ENCODE data around the gene GRID2. TPM values are rescaled to one million over a fixed set of nuclear protein-coding genes. Genes with fewer than 3 reads are reported as not detected.

The GRID2 gene
- total and polyA plus RNA-seq, 9 of the 15 experiments (the other 6 are each of a cell fraction or from before 2014, with no cell fraction given), result 0.04 TPM; not detected in 7

DNA sequence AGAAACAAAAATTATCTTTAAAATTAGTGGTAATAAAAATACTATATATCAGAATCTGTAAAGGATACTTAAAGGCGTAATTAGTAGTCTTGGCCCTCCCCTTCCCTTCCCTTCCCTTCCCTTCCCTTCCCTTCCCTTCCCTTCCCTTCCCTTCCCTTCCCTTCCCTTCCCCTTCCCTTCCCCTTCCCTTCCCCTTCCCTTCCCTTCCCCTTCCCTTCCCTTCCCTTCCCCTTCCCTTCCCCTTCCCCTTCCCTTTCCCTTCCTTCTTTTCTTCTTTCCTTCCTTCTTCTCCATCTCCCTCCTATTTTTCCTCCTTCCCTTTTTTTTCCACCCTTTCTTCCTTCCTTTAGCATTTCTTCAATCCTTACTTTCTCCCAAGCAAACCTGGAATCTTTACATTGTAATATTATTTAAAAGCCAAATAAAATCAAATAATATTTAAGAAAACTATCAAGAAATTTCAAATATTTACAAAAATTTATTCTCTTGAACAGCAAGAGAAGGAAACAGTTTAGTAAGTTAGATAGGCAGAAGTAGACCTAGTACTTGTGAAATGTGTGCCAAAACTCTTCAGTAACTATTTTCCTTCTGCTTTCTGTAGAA is 1145.0 kb downstream of the GRID2 start:
- Histone ChIP-seq H2AFZ (ENCODE audit: low read depth, low read length) (no peak overlapping the region), H3K9ac (ENCODE audit: insufficient read depth in 1 of 2, low read depth in 2 of 2, low read length in 2 of 2) (no peak overlapping the region), H3K9me3 (replicated peaks; ENCODE audit: control insufficient read depth, insufficient read depth, low read depth, low read length) (no peaks in the 10 kb centered on the region; the same call in 1 of the 2 replicates), H4K20me1 (replicated peaks; ENCODE audit: control insufficient read depth, insufficient read depth, low read length) (no peaks in the 10 kb centered on the region), H3K4me3 (no peak overlapping the region), H3K27ac (ENCODE audit: extremely low read depth, low read depth, low read length) (no peak overlapping the region), H3K4me1 (replicated peaks in 1 of 2; ENCODE audit: control insufficient read depth in 2 of 2, insufficient read depth in 2 of 2, low read length in 2 of 2) (no peaks in the 10 kb centered on the region), H3K4me2 (ENCODE audit: insufficient read depth, low read length) (no peak overlapping the region), H3K36me3 (ENCODE audit: control insufficient read depth, insufficient read depth, low read length) (no peaks in the 10 kb centered on the region), H3K79me2 (ENCODE audit: control insufficient read depth, insufficient read depth, low read length) (no peaks in the 10 kb centered on the region), H3K9me1 (ENCODE audit: control insufficient read depth, insufficient read depth, low read length) (no peaks in the 10 kb centered on the region), H3K27me3 (ENCODE audit: control insufficient read depth in 2 of 2, insufficient read depth in 2 of 2, low read length in 2 of 2) (no peaks in the 10 kb centered on the region)
- no CpG with 5 or more reads among the region's 1 CpG for WGBS (ENCODE audit: insufficient coverage, low coverage, missing lambda C conversion rate)
- ATAC-seq (no peak), FAIRE-seq (no peak), DNase-seq (ENCODE audit: extremely low read depth in 1 of 4, low spot score in 3 of 4) (no peak)
- CTCF ChIA-PET (ENCODE audit: low intra/inter-chr PET ratio), result no interaction called here
- POLR2A ChIA-PET, result no interaction called here
- intact Hi-C loops (cut with micrococcal nuclease) (no loop called here), in situ Hi-C loops (cut with MboI) (no loop called here)
- peak; percentile 99 for TF ChIP-seq HNRNPK (IDR thresholded peaks at IDR 0.05; ENCODE audit: low read depth, low read length, poor library complexity, severe bottlenecking)
- TF ChIP-seq ZNF551 (CRISPR knock-in tag; IDR thresholded peaks at IDR 0.05), result no peak
- peak; percentile 99 for TF ChIP-seq PCBP1 (IDR thresholded peaks at IDR 0.05; ENCODE audit: low read depth, low read length, poor library complexity, severe bottlenecking)
- TF ChIP-seq PCBP2 (IDR thresholded peaks at IDR 0.05; ENCODE audit: low read depth, low read length, poor library complexity, severe bottlenecking), result peak; percentile 100
- no TSS peak for BruUV-seq (replicated peaks)

- Histone ChIP-seq H3K4me1 (replicated peaks in 1 of 2; ENCODE audit: control insufficient read depth in 2 of 2, insufficient read depth in 2 of 2, low read length in 2 of 2) (no peaks in the 10 kb centered on the region), H3K9me1 (ENCODE audit: control insufficient read depth, insufficient read depth, low read length) (no peaks in the 10 kb centered on the region), H3K9me3 (replicated peaks; ENCODE audit: control insufficient read depth, insufficient read depth, low read depth, low read length) (peaks cover 4% of the 10 kb centered on the region), H3K4me2 (ENCODE audit: insufficient read depth, low read length) (no peak overlapping the region), H3K79me2 (ENCODE audit: control insufficient read depth, insufficient read depth, low read length) (no peaks in the 10 kb centered on the region), H3K27ac (ENCODE audit: extremely low read depth, low read depth, low read length) (no peak overlapping the region), H3K4me3 (no peak overlapping the region), H3K27me3 (ENCODE audit: control insufficient read depth in 2 of 2, insufficient read depth in 2 of 2, low read length in 2 of 2) (no peaks in the 10 kb centered on the region), H2AFZ (ENCODE audit: low read depth, low read length) (no peak overlapping the region), H4K20me1 (replicated peaks; ENCODE audit: control insufficient read depth, insufficient read depth, low read length) (no peaks in the 10 kb centered on the region), H3K36me3 (ENCODE audit: control insufficient read depth, insufficient read depth, low read length) (no peaks in the 10 kb centered on the region), H3K9ac (ENCODE audit: insufficient read depth in 1 of 2, low read depth in 2 of 2, low read length in 2 of 2) (no peak overlapping the region)
- 0% methylated on average over 1 of the region's 1 CpG for WGBS (ENCODE audit: insufficient coverage, low coverage, missing lambda C conversion rate)
- ATAC-seq, result no peak
- in situ Hi-C loops (cut with MboI), result no loop called here
- BruUV-seq (replicated peaks), result no TSS peak
- TF ChIP-seq FOXJ2 (tag; IDR thresholded peaks at IDR 0.05) (no peak), GTF2E2 (tag; IDR thresholded peaks at IDR 0.05) (no peak), MIER1 (IDR thresholded peaks at IDR 0.05; ENCODE audit: low read depth) (no peak), ZNF175 (CRISPR knock-in tag; IDR thresholded peaks at IDR 0.05; ENCODE audit: low read depth) (no peak), SMARCA4 (IDR thresholded peaks at IDR 0.05) (no peak), BMI1 (IDR thresholded peaks at IDR 0.05; ENCODE audit: low read length) (no peak), KAT7 (CRISPR knock-in tag; IDR thresholded peaks at IDR 0.05; ENCODE audit: borderline replicate concordance) (no peak), ZNF253 (CRISPR knock-in tag; conservative IDR thresholded peaks at IDR 0.05) (no peak), ZBED1 (IDR thresholded peaks at IDR 0.05) (no peak), HNRNPH1 (optimal IDR thresholded peaks at IDR 0.05; ENCODE audit: low read depth, low read length) (no peak), ZC3H8 (IDR thresholded peaks at IDR 0.05) (no peak), CREB1 (IDR thresholded peaks at IDR 0.05) (no peak), CREB1 (CRISPR knock-in tag; IDR thresholded peaks at IDR 0.05) (no peak)
- TF ChIP-seq, protein P1, sequence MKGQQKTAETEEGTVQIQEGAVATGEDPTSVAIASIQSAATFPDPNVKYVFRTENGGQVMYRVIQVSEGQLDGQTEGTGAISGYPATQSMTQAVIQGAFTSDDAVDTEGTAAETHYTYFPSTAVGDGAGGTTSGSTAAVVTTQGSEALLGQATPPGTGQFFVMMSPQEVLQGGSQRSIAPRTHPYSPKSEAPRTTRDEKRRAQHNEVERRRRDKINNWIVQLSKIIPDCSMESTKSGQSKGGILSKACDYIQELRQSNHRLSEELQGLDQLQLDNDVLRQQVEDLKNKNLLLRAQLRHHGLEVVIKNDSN (CRISPR knock-in tag; IDR thresholded peaks at IDR 0.05), result no peak
- ChIA-PET CTCF (ENCODE audit: low intra/inter-chr PET ratio) (interaction anchor here (0.6 kb wide), 1 partner anchor 14 kb away, joined by 3 read pairs; no protein-coding TSS in a partner anchor), POLR2A (no interaction called here)
- intact Hi-C loops (cut with micrococcal nuclease), result no loop called here
- DNase-seq (ENCODE audit: extremely low read depth in 1 of 4, low spot score in 3 of 4), result no peak
- FAIRE-seq, result no peak
Measured at GRCh38 chr4:93451954-93452353, 1148.2 kb downstream of the GRID2 start.
